Esophagus muscularis mucosa (tissue), 4 donors: ENCODE measurements around the gene HMX3. TPM values are rescaled to one million over a fixed set of nuclear protein-coding genes. Genes with fewer than 3 reads are reported as not detected.
A peak's percentile ranks its signal among the peaks of the same experiment; 100 is the strongest.

Experiments
- DNase-seq: peaks from one replicate; pipeline ENCODE4 v3.0.0-alpha.2; 2017; ENCODE audit errors: extremely low spot score
- H3K27ac ChIP-seq, 4 donors: fragments of 200-600 bp; sonication (generic); replicated peaks in 1 of 4; 1 replicate in 3 of 4; 2 replicates in 1 of 4; pipeline ENCODE4 v1.5.1; 2016 to 2019; ENCODE audit warnings: mild to moderate bottlenecking in 1 of 4
- H3K27me3 ChIP-seq, 4 donors: fragments of 200-600 bp; sonication (generic); one replicate each; pipeline versions ENCODE4 v1.5.1 to v1.6.0; 2016 to 2019
- H3K36me3 ChIP-seq, 4 donors: fragments of 200-600 bp; sonication (generic); one replicate each; pipeline ENCODE4 v1.5.1; 2016 to 2019
- H3K4me1 ChIP-seq, 4 donors: fragments of 200-600 bp; sonication (generic); one replicate each; pipeline ENCODE4 v1.5.1; 2016 to 2019
- H3K4me3 ChIP-seq, 4 donors: fragments of 200-600 bp; sonication (generic); 1 replicate in 2 of 4; 2 replicates in 2 of 4; pipeline ENCODE4 v1.5.1; 2016 to 2019; ENCODE audit warnings: mild to moderate bottlenecking in 4 of 4, moderate library complexity in 1 of 4
- H3K9me3 ChIP-seq, 4 donors: fragments of 200-600 bp; sonication (generic); 1 replicate in 3 of 4; 2 replicates in 1 of 4; pipeline ENCODE4 v1.5.1; 2016 to 2019
- EP300 ChIP-seq: sonication (generic); formaldehyde crosslinking; IDR thresholded peaks from one replicate; pipeline ENCODE4 v1.6.1; 2017; ENCODE audit warnings: antibody characterized with exemption
- POLR2A ChIP-seq: fragments of 450-650 bp; IDR thresholded peaks from one replicate; pipeline ENCODE4 v1.6.1; 2017; ENCODE audit warnings: antibody characterized with exemption, moderate library complexity, mild to moderate bottlenecking, low read depth
- POLR2AphosphoS5 ChIP-seq, 2 donors: sonication (generic); formaldehyde crosslinking; IDR thresholded peaks; one replicate each; pipeline ENCODE4 v1.6.1; 2017; ENCODE audit warnings: antibody characterized with exemption in 2 of 2
- WGBS: methylation state at CpG from one replicate; pipeline ENCODE4 v1.1.5; 2018; 5-methylcytosine and 5-hydroxymethylcytosine counted together
- intact Hi-C: fragments of 100-400 bp; cut with DNase I; formaldehyde crosslinking; loops from one replicate; pipeline ENCODE4 v1.15.1; 2023
- total RNA-seq, 4 donors: library from RNA; depleted of rRNA; stranded (reverse); fragments of >200 nt; gene quantifications; one replicate each; pipeline versions ENCODE4 v1.1.0 to v1.2.1, GENCODE V29; 2016
- TF ChIP-seq, protein P1 (sequence below), 3 experiments: fragments of 200-600 bp in 2 of 3; fragments of 450-650 bp in 1 of 3; sonication (generic) in 2 of 3; IDR thresholded peaks; one replicate each; pipeline ENCODE4 v1.5.1; 2017 to 2019; ENCODE audit warnings: antibody characterized with exemption in 3 of 3, mild to moderate bottlenecking in 2 of 3, moderate library complexity in 1 of 3

The HMX3 gene
- total RNA-seq, 4 donors from 2014 or later = not detected

DNA sequence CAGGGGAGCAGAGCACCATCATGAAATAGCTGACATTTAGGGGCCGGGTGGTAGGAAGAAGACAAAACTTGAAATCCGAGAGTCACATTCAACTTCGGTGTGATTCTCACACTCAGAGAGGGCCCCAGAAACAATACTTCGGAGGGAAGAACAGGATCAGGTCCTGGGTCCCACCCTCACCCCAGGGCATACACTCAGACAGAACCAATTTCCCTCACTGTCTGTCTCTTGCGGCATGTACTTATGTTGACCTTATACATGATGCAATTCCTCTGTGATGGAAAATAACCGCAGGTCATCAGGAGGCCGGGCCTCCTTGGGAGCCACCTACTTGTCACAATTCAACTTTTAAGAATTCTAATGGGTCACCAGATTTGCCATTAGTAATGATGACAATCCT, 26.3 kb upstream of the HMX3 start:
- intact Hi-C loops = no loop called here
- TF ChIP-seq EP300 = no peak
- TF ChIP-seq, protein P1, sequence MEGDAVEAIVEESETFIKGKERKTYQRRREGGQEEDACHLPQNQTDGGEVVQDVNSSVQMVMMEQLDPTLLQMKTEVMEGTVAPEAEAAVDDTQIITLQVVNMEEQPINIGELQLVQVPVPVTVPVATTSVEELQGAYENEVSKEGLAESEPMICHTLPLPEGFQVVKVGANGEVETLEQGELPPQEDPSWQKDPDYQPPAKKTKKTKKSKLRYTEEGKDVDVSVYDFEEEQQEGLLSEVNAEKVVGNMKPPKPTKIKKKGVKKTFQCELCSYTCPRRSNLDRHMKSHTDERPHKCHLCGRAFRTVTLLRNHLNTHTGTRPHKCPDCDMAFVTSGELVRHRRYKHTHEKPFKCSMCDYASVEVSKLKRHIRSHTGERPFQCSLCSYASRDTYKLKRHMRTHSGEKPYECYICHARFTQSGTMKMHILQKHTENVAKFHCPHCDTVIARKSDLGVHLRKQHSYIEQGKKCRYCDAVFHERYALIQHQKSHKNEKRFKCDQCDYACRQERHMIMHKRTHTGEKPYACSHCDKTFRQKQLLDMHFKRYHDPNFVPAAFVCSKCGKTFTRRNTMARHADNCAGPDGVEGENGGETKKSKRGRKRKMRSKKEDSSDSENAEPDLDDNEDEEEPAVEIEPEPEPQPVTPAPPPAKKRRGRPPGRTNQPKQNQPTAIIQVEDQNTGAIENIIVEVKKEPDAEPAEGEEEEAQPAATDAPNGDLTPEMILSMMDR (IDR thresholded peaks at IDR 0.05) = no peak
- TF ChIP-seq POLR2A = no peak
- no peak for TF ChIP-seq POLR2AphosphoS5 (IDR thresholded peaks at IDR 0.05)
- Histone ChIP-seq H3K36me3 (no peaks in the 10 kb centered on the region), H3K27me3 (peaks cover 0 to 30% (median 0%) of the 10 kb centered on the region in 4 donors), H3K4me3 (no peak overlapping the region), H3K9me3 (no peaks in the 10 kb centered on the region), H3K27ac (no peak overlapping the region), H3K4me1 (no peaks in the 10 kb centered on the region)
- no peak for DNase-seq
- WGBS = 68% methylated on average over 7 of the region's 7 CpGs

DNA sequence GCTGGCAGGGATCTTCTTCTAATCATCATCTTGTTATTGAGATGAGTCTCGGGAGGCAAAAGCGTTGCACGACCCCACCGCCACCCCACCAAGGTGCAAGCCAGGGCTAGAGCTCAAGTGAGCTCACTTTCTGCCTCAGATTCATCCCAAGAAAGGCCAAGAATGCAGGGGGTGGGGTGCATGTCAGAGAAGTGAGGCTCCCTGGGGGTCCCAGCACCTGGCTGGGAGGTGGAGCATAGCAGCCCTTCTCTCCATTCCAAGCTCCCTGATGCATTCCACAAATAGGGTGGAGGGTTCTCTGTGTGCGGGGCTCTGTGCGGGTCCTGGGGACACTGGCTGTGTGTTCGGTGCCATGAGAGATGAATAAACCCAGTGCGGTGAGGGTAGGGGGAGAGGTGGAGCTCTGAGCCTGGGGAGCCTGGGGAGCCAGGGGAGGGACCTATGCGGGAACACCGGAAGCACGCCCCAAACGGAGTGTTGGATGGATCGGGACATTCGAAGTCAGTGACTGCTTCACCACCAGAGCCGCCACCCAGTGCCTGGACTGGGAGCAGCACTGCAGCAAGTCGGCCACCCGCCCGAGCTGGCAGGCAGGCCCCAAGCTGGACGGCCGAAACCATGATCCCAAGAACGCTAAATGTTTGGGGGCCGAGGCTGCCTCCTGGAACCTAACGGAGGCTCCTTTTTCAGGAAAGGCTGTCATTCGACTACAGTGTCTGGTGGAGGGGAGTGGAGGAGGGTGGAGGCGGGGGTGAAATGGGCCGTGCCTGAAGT, 17.9 kb upstream of the HMX3 start:
- peaks cover 0 to 9% (median 0%) of the 10 kb centered on the region in 4 donors for H3K4me1 ChIP-seq
- 9% methylated on average over 15 of the region's 26 CpGs for WGBS
- no peaks in the 10 kb centered on the region for H3K36me3 ChIP-seq
- DNase-seq = no peak
- TF ChIP-seq POLR2A (no peak), EP300 (no peak), POLR2AphosphoS5 (IDR thresholded peaks at IDR 0.05) (no peak)
- TF ChIP-seq, protein P1 (IDR thresholded peaks at IDR 0.05) = no peak
- H3K4me3 ChIP-seq = peak overlapping the region in 1 of 4 donors; percentile 6
- no peaks in the 10 kb centered on the region for H3K9me3 ChIP-seq
- intact Hi-C loops = no loop called here
- H3K27ac ChIP-seq = no peak overlapping the region
- H3K27me3 ChIP-seq = peaks cover 0 to 80% (median 17%) of the 10 kb centered on the region in 4 donors

DNA sequence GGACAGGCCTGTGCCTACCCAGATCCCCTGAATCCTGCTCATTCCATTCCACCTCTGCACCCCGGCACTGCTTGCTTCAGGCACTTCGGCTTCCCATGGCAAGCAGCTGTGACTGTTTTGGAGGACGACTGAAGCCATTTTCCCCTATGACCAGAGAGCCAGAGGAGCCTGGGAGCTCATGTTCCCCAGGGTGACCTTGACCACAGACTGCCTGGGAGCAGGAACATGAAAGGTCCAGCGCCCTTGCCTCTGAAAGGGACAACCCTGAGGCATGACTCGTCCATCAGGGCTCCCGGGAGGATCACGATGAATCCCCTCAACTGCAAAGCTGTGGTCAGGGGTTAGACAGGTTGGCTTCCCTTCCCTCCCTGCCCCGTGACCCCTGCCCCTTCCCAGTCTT, 16.7 kb upstream of the HMX3 start:
- intact Hi-C loops = no loop called here
- peaks cover 0 to 77% (median 17%) of the 10 kb centered on the region in 4 donors for H3K27me3 ChIP-seq
- WGBS = 78% methylated on average over 8 of the region's 8 CpGs

DNA sequence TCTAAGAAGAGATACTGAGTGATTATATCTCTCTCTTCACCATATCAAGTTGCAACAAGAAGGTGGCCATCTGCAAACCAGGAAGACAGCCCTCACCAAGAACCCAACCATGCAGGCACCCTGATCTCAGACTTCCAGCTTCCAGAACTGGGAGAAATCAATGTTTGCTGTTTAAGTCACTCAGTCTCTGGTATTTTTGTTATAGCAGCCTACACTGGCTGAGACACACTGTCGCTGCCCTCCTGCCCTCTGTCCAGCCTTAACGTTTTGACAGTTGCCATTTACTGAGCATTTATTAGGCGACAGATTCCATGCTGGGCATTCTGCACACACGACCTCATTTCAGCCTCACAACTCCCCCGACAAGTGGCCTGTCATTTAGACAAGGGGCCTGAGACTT, 9.5 kb upstream of the HMX3 start:
- TF ChIP-seq EP300 (no peak), POLR2AphosphoS5 (IDR thresholded peaks at IDR 0.05) (no peak), POLR2A (no peak)
- TF ChIP-seq, protein P1 (IDR thresholded peaks at IDR 0.05) = no peak
- Histone ChIP-seq H3K4me1 (no peaks in the 10 kb centered on the region), H3K9me3 (peaks cover 0 to 10% (median 6%) of the 10 kb centered on the region in 4 donors), H3K4me3 (no peak overlapping the region), H3K27ac (no peak overlapping the region), H3K27me3 (peaks cover 0 to 75% (median 12%) of the 10 kb centered on the region in 4 donors), H3K36me3 (no peaks in the 10 kb centered on the region)
- intact Hi-C loops = no loop called here
- no peak for DNase-seq
- 70% methylated on average over 5 of the region's 5 CpGs for WGBS

More for the DNA sequence above, 16.7 kb upstream of the HMX3 start:
- H3K4me3 ChIP-seq = no peak overlapping the region
- H3K4me1 ChIP-seq = peaks cover 0 to 9% (median 0%) of the 10 kb centered on the region in 4 donors
- TF ChIP-seq POLR2A (no peak), EP300 (no peak), POLR2AphosphoS5 (IDR thresholded peaks at IDR 0.05) (no peak)
- H3K9me3 ChIP-seq = no peaks in the 10 kb centered on the region
- no peak for DNase-seq
- H3K27ac ChIP-seq = no peak overlapping the region
- no peaks in the 10 kb centered on the region for H3K36me3 ChIP-seq

DNA sequence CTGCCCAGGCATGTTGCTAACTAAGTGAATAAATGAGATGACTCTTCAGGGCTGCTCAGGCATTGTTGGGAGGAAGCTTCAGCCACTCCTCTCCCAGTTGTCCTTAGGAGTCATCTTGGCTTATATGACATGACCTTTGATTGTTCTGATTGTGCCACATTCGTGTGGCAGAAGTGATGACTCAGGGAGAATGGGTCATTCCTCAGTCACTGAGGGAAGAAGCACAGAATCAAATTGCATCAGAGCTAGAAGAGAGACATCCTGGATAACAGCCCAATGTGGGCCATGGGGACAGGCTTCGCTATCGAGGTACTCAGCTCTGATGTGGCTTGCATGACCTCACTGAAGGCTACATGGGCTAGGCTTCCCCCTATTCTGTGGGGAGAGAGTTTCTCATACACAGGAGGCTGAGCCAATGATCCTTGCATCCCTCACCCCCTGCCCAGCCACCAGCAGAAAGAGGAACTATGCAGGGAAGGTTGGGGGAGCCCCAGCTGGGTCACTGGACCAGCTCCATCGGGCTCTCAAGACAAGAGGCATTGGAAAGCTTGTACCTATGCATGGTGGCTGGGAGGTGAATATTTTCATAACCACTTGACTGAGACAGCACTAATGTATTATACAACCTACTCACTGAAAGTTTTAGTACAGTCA, 6.0 kb upstream of the HMX3 start:
- H3K27me3 ChIP-seq = peaks cover 7 to 92% (median 45%) of the 10 kb centered on the region in 4 donors
- intact Hi-C loops = no loop called here
- DNase-seq = no peak
- H3K4me3 ChIP-seq = no peak overlapping the region
- WGBS = 63% methylated on average over 2 of the region's 4 CpGs
- peaks cover 15 to 26% (median 24%) of the 10 kb centered on the region in 4 donors for H3K4me1 ChIP-seq
- no peak overlapping the region for H3K27ac ChIP-seq
- TF ChIP-seq POLR2A (no peak), POLR2AphosphoS5 (IDR thresholded peaks at IDR 0.05) (no peak), EP300 (no peak)
- TF ChIP-seq, protein P1 (IDR thresholded peaks at IDR 0.05) = no peak
- peaks cover 0 to 10% (median 6%) of the 10 kb centered on the region in 4 donors for H3K9me3 ChIP-seq
- no peaks in the 10 kb centered on the region for H3K36me3 ChIP-seq
